Measurements from ENCODE around the gene NKX2-1.
"Not testable (repeated sequence)": the region's sequence is repeated elsewhere in the genome, so short reads cannot be mapped to it uniquely, and the experiment has no call there.

NKX2-1 gene

DNA sequence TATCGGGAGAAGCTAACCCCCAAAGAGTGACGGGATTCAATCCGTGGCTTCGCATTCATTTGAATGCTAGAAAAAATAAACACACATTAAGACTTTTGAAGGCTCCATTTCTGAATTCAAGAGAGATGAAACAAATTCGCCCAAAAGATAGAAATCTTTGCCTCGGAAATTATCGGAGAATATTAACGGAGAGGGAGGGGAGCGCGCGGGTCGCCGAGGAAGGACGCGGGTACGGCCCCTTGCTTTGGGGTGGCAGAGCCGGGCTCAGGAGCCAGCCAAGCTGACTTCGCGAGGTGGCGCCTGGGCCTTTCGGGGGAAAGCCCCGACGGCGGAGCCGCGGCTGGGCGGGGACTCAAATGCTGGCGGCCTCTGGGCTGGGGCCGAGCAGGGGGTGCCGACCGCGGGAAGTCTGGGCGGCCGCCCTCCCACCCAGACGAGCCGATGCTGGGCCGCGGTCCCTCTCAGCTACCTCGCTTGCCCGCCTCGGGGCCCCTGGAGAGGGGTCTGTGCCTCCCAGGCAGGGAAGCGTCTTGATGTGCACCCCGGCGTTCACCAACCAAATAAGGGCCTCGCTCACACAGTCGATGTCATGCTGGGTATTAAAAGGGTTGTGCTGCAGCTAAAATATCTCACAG lies 14.7 kb downstream of the NKX2-1 start:
- DNase-seq = no peak

GRCh38 chr14:36504771-36505175 lies 15.3 kb downstream of the NKX2-1 start:
- DNase-seq = no peak

DNA sequence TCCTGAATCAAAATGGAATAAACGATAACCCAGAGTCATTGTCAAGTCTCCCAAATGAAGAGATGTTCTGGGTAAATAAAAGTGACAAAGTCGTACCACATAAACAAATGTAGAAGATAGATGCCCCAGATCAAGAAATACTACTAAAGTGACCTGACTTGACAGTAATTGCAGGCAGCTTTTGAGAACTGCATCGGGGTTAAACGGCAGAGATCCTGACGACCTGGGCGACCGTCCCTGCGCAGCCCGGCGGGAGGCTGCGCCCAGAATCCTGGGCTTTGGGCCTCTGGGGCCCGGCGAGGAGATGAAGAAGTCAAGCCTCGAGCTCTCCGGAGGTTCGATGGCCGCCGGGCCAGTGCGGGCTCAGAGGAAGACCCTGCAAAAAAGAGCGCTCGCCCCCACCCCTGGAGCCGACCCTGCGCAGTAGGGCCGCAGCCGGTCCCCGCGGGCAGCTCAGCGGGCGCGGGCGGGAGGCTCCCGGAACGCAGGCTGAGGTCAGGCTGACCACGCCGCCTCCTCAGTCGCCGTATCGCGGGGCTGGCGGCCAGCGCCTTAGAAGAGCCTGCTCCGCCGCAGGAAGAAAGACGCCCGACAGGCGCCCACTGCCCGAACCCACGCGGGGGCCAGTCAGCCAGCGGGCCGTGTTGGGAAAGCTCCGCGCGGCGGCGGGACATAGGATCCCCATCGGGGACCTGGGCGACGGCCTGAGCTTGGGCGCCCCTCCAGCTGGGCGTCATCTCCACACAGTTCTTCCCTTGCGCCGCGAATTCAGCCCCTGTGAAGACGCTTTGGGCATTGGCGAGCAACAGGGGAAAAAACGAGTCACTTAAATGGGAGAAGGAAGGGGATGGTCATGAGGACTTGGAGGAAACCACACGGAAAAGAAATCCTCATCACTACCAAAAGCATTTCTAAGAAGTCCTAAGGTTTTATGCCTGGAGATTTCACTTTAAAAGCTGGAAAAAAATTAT lies 16.0 kb downstream of the NKX2-1 start:
- no peak for DNase-seq

DNA sequence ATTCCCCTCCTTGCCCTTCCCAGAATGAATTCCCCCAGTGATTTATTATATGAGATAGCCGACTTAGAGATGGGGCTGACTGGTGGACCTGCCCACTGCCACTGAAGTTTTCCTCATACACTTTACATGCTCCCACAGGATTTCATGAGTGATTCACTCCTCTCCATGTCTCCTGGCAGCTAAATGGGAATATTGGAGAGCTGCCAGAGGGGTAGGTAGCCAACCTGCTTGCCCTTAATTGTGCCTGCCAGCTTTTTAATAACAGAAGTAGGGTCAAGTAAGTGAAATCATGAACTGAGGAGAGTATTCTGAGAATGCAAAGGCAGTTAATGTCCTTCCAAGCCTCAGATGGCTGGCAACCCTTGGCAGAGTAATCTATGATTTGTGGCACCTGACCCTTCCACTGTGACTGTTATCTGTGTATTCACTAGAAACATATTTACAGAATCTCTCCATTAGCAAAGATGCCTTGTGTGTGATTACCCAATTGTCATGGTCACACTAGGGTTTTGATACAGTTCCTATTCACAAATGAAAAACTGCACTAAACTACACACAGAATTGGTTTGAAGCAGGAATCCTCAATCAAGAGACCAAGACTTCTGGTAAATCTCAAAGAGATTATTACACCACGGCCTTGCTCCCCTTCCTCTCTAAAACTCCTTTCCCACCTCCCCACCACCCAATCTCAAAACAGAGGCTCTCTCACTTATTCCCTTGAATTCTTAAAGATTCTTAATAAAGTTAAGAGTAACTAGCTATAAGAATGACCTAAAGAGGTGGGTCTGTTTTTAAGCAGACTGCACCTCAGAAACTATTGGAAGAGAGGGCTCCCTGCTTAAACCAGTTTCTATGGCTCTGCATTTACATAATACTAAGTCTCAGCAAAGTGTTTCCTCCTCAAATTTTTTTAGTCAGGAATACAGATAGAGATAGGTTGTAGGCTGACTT lies 17.2 kb downstream of the NKX2-1 start:
- DNase-seq = no peak

- DNase-seq = no peak
Observed at GRCh38 chr14:36498938-36499337, 21.1 kb downstream of the NKX2-1 start.

GRCh38 chr14:36496346-36496745 lies 23.7 kb downstream of the NKX2-1 start:
- no peak for DNase-seq

DNA sequence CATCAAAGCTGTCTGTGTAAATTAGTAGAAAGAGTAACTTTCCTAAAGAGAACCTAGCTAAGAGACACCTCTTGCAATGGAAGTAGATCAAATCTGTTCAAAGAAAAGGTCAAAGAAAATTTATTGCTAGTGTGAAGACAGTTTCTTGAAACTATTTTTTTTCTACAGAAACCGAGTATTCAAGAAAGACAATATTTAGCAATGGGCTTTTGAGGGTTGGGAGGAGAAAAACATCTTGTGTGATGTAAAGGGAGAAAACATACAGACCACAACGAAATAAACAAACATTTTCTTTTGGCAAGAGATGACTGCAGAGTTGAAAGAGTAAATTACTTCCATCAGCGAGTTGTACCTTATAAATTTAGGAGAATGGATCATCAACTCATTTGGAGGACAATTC lies 24.4 kb downstream of the NKX2-1 start:
- no peak for DNase-seq

- no peak for DNase-seq
Observed at GRCh38 chr14:36493761-36494160, 26.3 kb downstream of the NKX2-1 start.

DNA sequence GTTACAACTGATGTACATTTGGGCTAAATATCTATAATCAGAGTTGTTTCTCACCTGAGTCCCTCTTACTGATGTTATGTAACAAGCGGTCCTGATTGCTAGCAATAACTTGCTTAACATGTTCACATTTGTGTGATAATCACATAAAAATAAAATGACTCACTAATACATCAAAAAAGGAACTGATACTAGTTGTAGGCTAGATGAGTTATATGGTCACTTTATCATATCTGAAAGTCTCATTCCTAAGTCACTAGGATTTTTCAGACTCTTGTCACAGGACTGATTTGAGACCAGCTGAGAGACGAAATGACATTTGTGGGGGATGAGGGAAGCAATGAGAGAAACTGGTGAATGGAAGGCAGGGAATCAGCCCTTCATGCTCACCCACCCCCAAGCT lies 34.3 kb downstream of the NKX2-1 start:
- no peak for DNase-seq

- no peak for DNase-seq
Observed at GRCh38 chr14:36479344-36479743, 40.7 kb downstream of the NKX2-1 start.

GRCh38 chr14:36478782-36479181 lies 41.2 kb downstream of the NKX2-1 start:
- DNase-seq = no peak

- no peak for DNase-seq
Observed at GRCh38 chr14:36477266-36477665, 42.8 kb downstream of the NKX2-1 start.

DNA sequence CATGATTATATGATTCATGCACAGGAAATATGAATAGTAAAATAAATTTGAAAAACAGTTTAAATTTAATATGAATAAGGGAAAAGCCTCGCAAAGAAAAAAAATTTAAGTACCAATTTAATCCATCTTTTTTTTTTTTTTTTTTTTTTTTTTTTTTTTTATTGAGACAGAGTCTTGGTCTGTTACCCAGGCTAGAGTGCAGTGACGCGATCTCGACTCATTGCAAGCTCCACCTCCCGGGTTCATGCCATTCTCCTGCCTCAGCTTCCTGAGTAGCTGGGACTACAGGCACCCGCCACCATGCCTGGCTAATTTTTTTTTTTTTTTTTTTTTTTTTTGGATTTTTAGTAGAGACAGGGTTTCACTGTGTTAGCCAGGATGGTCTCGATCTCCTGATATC lies 44.0 kb downstream of the NKX2-1 start:
- not testable (repeated sequence) for DNase-seq

- DNase-seq = no peak
Observed at GRCh38 chr14:36474593-36474992, 45.4 kb downstream of the NKX2-1 start.

GRCh38 chr14:36471431-36471830 lies 48.6 kb downstream of the NKX2-1 start:
- no peak for DNase-seq

DNA sequence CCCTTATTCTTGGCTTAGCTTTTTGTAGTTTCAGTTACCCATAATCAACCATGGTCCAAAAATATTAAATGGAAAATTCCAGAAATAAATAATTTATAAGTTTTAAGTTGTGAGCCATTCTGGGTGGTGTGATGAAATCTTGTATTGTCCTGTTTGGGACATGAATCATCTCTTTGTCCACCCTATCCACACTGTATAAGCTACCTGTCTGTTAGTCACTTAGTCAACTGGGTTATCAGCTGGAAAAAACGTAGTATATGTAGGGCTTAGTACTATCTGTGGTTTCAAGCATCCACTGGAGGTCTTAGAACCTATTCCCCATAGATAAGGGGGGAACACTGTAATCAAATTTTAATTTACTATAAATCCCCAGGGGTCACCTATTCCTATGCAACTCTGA lies 52.7 kb downstream of the NKX2-1 start:
- DNase-seq = no peak
